Keratinocyte (primary cell): ENCODE measurements around the gene AKR1C2. TPM values are rescaled to one million over a fixed set of nuclear protein-coding genes. Genes with fewer than 3 reads are reported as not detected.
"Not testable (repeated sequence)": the region's sequence is repeated elsewhere in the genome, so short reads cannot be mapped to it uniquely, and the experiment has no call there.

Experiments used
- DNase-seq: peaks from one replicate; pipeline ENCODE4 v3.0.0-alpha.2; 2011; ENCODE audit warnings: low read depth, missing footprints, low spot score
- FAIRE-seq: peaks from 2 replicates; lab custom pipeline; 2011; peaks lifted over from hg19 to GRCh38; lab: Jason Lieb, UNC
- H2AFZ ChIP-seq: 2 replicates; pipeline ENCODE4 v1.6.0; 2012; ENCODE audit warnings: low read length, control low read depth, inconsistent platforms; ENCODE audit not compliant: control insufficient read depth
- H3K27ac ChIP-seq: 2 replicates; pipeline ENCODE4 v1.5.1; 2011; ENCODE audit warnings: low read length; ENCODE audit not compliant: control insufficient read depth, insufficient read depth
- H3K27me3 ChIP-seq: 3 replicates; pipeline ENCODE4 v1.6.0; 2011; ENCODE audit warnings: low read length; ENCODE audit not compliant: control insufficient read depth, insufficient read depth; ENCODE audit errors: extremely low read depth
- H3K36me3 ChIP-seq, 2 experiments: 2 replicates in 1 of 2; 3 replicates in 1 of 2; pipeline ENCODE4 v1.5.1; 2011; ENCODE audit warnings: low read length in 2 of 2, mild to moderate bottlenecking in 1 of 2; ENCODE audit not compliant: control insufficient read depth in 2 of 2, insufficient read depth in 2 of 2; ENCODE audit errors: extremely low read depth in 1 of 2
- H3K4me1 ChIP-seq: 3 replicates; pipeline ENCODE4 v1.5.1; 2011; ENCODE audit warnings: low read length; ENCODE audit not compliant: control insufficient read depth, insufficient read depth; ENCODE audit errors: extremely low read depth
- H3K4me2 ChIP-seq: 3 replicates; pipeline ENCODE4 v1.6.0; 2011; ENCODE audit warnings: low read depth, low read length; ENCODE audit not compliant: control insufficient read depth, insufficient read depth; ENCODE audit errors: extremely low read depth
- H3K4me3 ChIP-seq, 3 experiments: fragments of 200-600 bp in 1 of 3; sonication (generic) in 1 of 3; 2 replicates in 2 of 3; 3 replicates in 1 of 3; pipeline ENCODE4 v1.5.1; 2011 to 2016; ENCODE audit warnings: low read length in 3 of 3, mild to moderate bottlenecking in 3 of 3, control low read depth in 2 of 3, inconsistent platforms in 1 of 3, low read depth in 1 of 3, mixed read lengths in 1 of 3, mixed run types in 1 of 3, moderate library complexity in 1 of 3; ENCODE audit not compliant: control insufficient read depth in 2 of 3, insufficient read depth in 2 of 3; ENCODE audit errors: extremely low read depth in 1 of 3
- H3K79me2 ChIP-seq: 2 replicates; pipeline ENCODE4 v1.6.0; 2012; ENCODE audit warnings: low read length; ENCODE audit not compliant: control insufficient read depth, insufficient read depth
- H3K9ac ChIP-seq: 3 replicates; pipeline ENCODE4 v1.6.0; 2011; ENCODE audit warnings: low read length; ENCODE audit not compliant: control insufficient read depth, insufficient read depth; ENCODE audit errors: extremely low read depth
- H3K9me1 ChIP-seq: 3 replicates; pipeline ENCODE4 v1.6.0; 2011; ENCODE audit warnings: low read length; ENCODE audit not compliant: control insufficient read depth, insufficient read depth; ENCODE audit errors: extremely low read depth
- H3K9me3 ChIP-seq: 2 replicates; pipeline ENCODE4 v1.5.1; 2012; ENCODE audit warnings: low read depth, low read length; ENCODE audit not compliant: control insufficient read depth
- H4K20me1 ChIP-seq: 3 replicates; pipeline ENCODE4 v1.6.0; 2011; ENCODE audit warnings: low read length; ENCODE audit not compliant: control insufficient read depth, insufficient read depth; ENCODE audit errors: extremely low read depth
- dilution Hi-C: fragments of 300-500 bp; cut with MboI; formaldehyde crosslinking; loops from one replicate; pipeline ENCODE4 v1.7.0; 2020; ENCODE audit warnings: low sequenced_read_pairs; ENCODE audit not compliant: extremely low pct_ligation_motif_present
- polyA plus RNA-seq, 5 experiments: library from polyadenylated mRNA; depleted of rRNA in 3 of 5; stranded (reverse) in 3 of 5; stranded (forward) in 1 of 5; unstranded in 1 of 5; fragments of >200 nt; gene quantifications; 1 replicate in 1 of 5; 2 replicates in 3 of 5; 3 replicates in 1 of 5; pipeline versions ENCODE4 v1.2.1 to v1.2.3, GENCODE V29; 2011 to 2012; ENCODE audit warnings: missing spikeins in 2 of 5, low read depth in 1 of 5, low replicate concordance in 1 of 5

AKR1C2 gene
- polyA plus RNA-seq, 1 donor (not counting 4 experiments of a cell fraction or from before 2014, with no cell fraction given), result 66.0 TPM

DNA sequence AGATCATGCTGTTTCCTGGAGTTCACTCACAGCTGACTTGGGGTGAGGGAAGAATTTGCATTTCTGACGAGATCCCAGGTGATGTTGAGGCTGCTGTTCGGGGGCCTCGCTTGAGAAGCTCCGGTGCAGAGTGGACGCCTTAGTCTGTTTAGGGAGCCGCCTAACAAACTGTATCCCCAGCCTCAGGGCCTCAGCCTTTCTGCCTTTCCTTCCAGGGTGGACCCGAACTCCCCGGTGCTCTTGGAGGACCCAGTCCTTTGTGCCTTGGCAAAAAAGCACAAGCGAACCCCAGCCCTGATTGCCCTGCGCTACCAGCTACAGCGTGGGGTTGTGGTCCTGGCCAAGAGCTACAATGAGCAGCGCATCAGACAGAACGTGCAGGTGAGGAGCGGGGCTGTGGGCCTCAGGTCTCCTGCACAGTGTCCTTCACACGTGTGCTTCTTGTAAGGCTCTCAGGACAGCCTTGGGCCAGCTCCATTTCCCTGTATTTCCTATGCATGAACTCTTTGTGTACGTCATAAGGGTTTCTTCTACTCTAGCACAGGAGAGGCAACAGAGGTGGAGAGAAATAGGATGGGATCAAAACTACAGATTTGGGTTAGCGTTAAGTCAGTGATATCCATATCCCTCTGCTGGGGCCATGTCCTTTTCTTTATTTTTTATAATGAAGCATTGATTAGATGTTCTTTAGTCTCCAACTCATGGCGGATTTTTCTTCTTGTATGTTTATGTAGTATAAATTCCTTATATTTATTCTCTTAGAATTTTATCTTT, 31.1 kb downstream of the AKR1C2 start:
- DNase-seq, H3K27ac ChIP-seq, dilution Hi-C loops, H3K36me3 ChIP-seq, H3K27me3 ChIP-seq, H3K4me3 ChIP-seq, H3K9me1 ChIP-seq, H3K4me1 ChIP-seq, FAIRE-seq, H4K20me1 ChIP-seq, H2AFZ ChIP-seq, H3K9me3 ChIP-seq, H3K4me2 ChIP-seq, H3K9ac ChIP-seq, H3K79me2 ChIP-seq: not testable (repeated sequence)

DNA sequence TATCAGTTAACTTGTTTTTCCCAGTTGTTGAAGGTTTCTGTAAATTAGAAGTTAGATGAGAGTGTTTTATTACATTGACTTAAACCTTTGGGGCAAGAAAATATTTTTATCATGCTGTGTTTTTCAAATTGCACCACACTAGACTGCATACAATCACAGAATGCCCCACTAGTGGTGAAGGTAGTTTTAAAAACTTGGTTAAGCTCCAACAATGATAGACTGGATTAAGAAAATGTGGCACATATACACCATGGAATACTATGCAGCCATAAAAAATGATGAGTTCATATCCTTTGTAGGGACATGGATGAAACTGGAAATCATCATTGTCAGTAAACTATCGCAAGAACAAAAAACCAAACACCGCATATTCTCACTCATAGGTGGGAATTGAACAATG, 33.3 kb downstream of the AKR1C2 start:
- dilution Hi-C loops, H3K9me1 ChIP-seq, H3K9me3 ChIP-seq, H3K27ac ChIP-seq, H2AFZ ChIP-seq, FAIRE-seq, H3K4me2 ChIP-seq, H3K4me1 ChIP-seq, H4K20me1 ChIP-seq, DNase-seq, H3K27me3 ChIP-seq, H3K9ac ChIP-seq, H3K4me3 ChIP-seq, H3K79me2 ChIP-seq, H3K36me3 ChIP-seq: not testable (repeated sequence)

- H3K9me1 ChIP-seq, H3K79me2 ChIP-seq, H4K20me1 ChIP-seq, H3K4me2 ChIP-seq, H3K36me3 ChIP-seq, dilution Hi-C loops, H3K4me1 ChIP-seq, H3K27ac ChIP-seq, H3K9me3 ChIP-seq, DNase-seq, FAIRE-seq, H3K27me3 ChIP-seq, H3K9ac ChIP-seq, H3K4me3 ChIP-seq, H2AFZ ChIP-seq: not testable (repeated sequence)
These were observed 34.4 kb downstream of the AKR1C2 start for GRCh38 chr10:4969289-4969688.

DNA sequence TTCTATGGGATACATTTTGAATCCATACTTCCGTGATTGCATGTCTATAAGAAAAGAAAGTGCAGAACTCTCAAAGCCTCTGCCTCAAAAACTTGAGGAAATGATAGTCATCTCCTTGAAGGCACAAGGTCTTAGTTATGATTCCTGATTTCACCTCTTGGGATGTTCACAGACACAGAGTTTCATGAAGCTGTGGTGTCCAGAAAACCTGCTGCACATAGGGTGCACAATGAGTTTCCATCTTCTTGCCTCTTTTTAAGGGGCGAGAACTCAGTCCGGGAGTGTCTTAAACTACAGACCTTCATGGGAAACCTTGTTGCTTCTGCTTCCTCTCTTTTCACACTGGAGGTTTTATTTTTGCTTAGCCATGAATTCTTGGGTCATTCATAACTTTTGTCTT, 36.5 kb downstream of the AKR1C2 start:
- H3K27ac ChIP-seq, H3K36me3 ChIP-seq, DNase-seq, dilution Hi-C loops, H3K79me2 ChIP-seq, H3K27me3 ChIP-seq, H3K9ac ChIP-seq, H3K9me3 ChIP-seq, FAIRE-seq, H4K20me1 ChIP-seq, H3K9me1 ChIP-seq, H3K4me2 ChIP-seq, H2AFZ ChIP-seq, H3K4me3 ChIP-seq: not testable (repeated sequence)
- H3K4me1 ChIP-seq, result peaks cover 10% of the 10 kb centered on the region

- H4K20me1 ChIP-seq, H3K27me3 ChIP-seq, FAIRE-seq, H3K9ac ChIP-seq, H3K79me2 ChIP-seq, H2AFZ ChIP-seq, H3K4me2 ChIP-seq, H3K36me3 ChIP-seq, DNase-seq, H3K9me1 ChIP-seq, dilution Hi-C loops, H3K4me3 ChIP-seq, H3K9me3 ChIP-seq, H3K27ac ChIP-seq: not testable (repeated sequence)
- peaks cover 14% of the 10 kb centered on the region for H3K4me1 ChIP-seq
These were observed 37.9 kb downstream of the AKR1C2 start for GRCh38 chr10:4965763-4966162.
